GM12864 (cell line): ENCODE data around the gene RHOD.

Experiments used
- DNase-seq: peaks from one replicate; pipeline ENCODE4 v3.0.0-alpha.2; 2011; ENCODE audit warnings: low read depth
- H3K4me3 ChIP-seq: 2 replicates; pipeline ENCODE4 v1.5.1; 2011; ENCODE audit warnings: mild to moderate bottlenecking, low read depth, low read length, control low read depth
- TF ChIP-seq, protein P1 (sequence below): IDR thresholded peaks from 2 replicates; pipeline ENCODE4 v1.5.1; 2011; ENCODE audit warnings: low read depth, mild to moderate bottlenecking, moderate library complexity, low read length, control low read depth, inconsistent platforms; ENCODE audit errors: missing control alignments

Gene RHOD

DNA sequence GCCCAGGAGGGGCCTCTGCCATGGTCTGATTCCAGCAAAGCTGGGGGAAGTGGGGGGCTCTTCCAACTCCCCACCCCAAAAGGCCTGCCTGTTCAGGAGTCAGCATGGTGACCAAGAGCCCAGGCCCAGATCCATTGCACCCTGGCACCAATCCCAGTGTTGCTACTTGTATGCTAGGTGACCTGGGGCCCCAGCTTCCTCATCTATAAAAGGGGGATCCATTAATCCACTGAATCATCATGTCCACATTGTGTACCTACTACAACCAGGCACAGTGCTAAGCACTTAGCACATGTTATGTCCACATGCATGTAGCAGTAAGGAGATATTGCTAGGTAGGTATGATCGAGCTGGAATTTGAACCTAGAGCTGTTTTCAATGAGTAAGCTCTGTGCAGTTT, 31.7 kb upstream of the RHOD start:
- H3K4me3 ChIP-seq, result no peak overlapping the region
- TF ChIP-seq, protein P1, sequence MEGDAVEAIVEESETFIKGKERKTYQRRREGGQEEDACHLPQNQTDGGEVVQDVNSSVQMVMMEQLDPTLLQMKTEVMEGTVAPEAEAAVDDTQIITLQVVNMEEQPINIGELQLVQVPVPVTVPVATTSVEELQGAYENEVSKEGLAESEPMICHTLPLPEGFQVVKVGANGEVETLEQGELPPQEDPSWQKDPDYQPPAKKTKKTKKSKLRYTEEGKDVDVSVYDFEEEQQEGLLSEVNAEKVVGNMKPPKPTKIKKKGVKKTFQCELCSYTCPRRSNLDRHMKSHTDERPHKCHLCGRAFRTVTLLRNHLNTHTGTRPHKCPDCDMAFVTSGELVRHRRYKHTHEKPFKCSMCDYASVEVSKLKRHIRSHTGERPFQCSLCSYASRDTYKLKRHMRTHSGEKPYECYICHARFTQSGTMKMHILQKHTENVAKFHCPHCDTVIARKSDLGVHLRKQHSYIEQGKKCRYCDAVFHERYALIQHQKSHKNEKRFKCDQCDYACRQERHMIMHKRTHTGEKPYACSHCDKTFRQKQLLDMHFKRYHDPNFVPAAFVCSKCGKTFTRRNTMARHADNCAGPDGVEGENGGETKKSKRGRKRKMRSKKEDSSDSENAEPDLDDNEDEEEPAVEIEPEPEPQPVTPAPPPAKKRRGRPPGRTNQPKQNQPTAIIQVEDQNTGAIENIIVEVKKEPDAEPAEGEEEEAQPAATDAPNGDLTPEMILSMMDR, result no peak
- DNase-seq, result no peak

DNA sequence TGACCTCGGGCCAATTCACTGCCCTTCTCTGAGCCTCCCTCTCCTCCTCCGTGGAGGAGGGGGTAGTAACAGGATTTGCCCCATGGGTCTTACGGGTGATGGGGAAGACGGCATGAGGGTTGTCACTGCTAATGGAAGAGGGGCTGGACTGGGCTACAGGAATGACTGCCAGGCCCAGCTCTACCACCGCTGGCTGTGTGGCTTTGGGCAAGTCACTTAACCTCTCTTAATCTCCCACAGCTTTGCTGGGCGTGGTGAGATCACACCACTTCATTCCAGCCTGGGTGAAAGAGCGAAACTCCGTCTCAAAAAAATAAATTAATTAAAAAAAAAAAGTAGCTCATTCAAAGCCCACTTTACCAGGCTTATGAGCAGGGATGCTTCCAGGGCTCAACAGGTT, 30.9 kb upstream of the RHOD start:
- no peak overlapping the region for H3K4me3 ChIP-seq
- TF ChIP-seq, protein P1, result no peak
- no peak for DNase-seq

DNA sequence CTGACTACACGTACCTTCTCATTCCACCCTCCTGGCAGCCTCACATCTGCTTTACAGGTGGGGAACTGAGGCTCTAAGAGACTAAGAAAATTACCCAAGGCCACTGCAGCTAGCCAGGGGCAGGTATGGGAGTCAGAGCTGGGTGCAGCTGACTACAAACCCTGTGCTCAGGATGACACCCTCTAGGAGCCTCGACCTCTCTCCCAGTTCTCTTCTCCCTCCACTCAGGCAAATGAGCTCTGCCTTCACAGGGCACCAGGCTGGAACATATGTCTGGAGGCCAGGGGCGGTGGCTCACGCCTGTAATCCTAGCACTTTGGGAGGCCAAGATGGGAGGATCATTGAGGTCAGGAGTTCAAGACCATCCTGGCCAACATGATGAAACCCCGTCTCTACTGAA, 29.7 kb upstream of the RHOD start:
- TF ChIP-seq, protein P1, result no peak
- no peak for DNase-seq
- no peak overlapping the region for H3K4me3 ChIP-seq

DNA sequence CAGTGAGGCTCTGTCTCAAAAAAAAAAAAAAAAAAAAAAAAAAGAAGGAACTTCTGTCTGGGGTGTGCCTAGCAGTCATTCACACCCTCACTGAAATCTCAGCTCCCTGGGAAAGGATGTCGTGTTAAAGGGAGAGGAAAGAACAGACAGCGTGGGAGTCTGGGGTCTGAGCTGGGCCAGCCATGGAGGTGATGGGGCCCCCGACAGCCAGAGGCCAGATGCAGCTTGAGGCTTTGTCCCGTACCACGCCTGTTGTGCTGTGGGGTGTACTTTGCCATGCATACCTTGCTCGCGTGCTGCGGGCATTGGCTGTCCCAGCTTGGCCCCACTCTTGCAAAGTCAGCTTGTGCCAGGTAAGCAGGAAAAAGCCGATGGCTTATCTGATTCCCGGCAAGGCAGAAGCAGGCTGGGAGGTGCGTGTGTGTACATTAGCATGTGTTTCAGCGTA, 29.1 kb upstream of the RHOD start:
- DNase-seq, result no peak
- TF ChIP-seq, protein P1, result no peak
- no peak overlapping the region for H3K4me3 ChIP-seq

DNA sequence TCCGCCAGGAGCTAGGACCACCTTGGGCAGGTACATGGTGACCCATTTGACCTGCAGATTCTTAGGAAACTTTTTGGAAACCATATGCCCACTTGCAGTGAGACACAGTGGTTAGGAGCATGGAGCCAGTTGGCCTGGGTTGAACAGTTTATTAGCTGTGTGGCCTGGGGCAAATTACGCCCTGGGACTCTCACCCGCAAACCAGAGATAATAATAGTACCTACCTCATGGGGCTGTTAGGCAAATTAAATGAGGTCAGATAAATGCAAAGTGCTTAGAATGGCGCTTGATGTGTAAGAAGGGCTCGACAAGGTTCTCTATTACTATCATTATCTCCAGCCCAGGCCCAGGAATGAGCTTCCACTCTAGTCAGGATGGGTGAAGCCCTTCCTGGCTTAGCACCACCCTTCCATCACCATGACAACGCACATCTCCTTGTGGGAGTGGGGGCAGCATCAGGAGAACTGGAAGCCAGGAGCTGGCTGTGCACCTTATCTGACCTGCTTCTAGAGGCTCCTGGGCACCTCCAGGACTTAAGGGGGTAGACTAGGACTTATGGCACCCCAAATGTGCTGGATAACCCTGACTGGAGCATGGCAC, 28.6 kb upstream of the RHOD start:
- peak; percentile 52 for DNase-seq
- no peak overlapping the region for H3K4me3 ChIP-seq
- TF ChIP-seq, protein P1, result no peak

DNA sequence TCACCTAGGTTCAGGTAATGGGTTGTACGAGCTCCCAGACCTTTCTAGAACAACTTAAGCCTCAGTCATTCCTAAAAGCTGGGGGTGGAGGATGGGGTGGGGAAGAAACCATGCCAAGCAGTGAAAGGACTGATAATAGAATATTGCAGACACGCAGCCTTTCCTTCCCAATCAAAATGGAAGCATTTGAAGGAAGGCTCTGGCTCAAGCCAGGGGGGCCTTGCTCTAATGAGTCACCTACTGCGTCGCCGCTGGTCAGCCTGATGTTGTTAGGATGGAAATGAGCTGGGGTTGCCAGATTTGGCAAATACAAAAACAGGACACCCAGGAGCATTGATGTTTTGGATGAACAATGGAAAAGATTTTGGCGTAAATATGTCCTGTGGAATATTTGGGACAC, 27.5 kb upstream of the RHOD start:
- TF ChIP-seq, protein P1, result no peak
- no peak for DNase-seq
- no peak overlapping the region for H3K4me3 ChIP-seq

DNA sequence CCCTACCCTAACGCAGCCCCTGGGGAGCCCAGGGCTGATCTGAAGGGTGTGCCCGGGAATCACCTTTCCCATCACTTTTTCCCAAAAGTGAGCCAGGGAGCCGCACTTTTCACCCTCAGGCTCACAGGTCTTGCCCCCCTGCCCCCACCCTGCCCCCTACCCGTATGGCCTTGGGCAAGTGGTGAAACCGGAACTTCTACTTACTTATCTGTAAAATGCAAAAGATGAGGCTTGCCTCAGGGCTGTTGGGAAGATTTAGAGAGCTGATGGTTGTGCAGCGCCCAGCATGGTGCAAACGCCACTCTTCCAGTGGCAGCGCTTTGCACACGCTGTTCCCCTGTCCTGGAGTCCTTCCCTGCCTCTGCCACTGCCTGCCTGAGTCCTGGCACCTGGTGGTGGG, 25.7 kb upstream of the RHOD start:
- TF ChIP-seq, protein P1, result no peak
- DNase-seq, result no peak
- no peak overlapping the region for H3K4me3 ChIP-seq
